WTC11 (cell line): ENCODE data around the gene ZNF282. TPM values are rescaled to one million over a fixed set of nuclear protein-coding genes. Genes with fewer than 3 reads are reported as not detected.

Experiments
- ATAC-seq: fragments of 200-7000 bp; cut with Tn5 transposase; 2 replicates; pipeline ENCODE4 v1.10.0; 2021; ENCODE audit warnings: mild to moderate bottlenecking, moderate library complexity
- CTCF ChIA-PET: fragments of 300-600 bp; sonication (Branson Sonifier 250); formaldehyde crosslinking; loops from one replicate; lab custom pipeline; 2021; ENCODE audit warnings: antibody characterized with exemption; lab: Charles Lee
- POLR2A ChIA-PET: fragments of 350-600 bp; sonication (Branson Sonifier 250); formaldehyde crosslinking; loops from one replicate; lab custom pipeline; 2021; ENCODE audit warnings: antibody characterized with exemption; lab: Charles Lee
- DNase-seq: peaks from one replicate; pipeline ENCODE4 v3.0.0; 2021; ENCODE audit warnings: low spot score
- H3K27ac Mint-ChIP-seq: 2 replicates; pipeline ENCODE4 v1.8.0; 2021; ENCODE audit warnings: mixed read lengths
- H3K27me3 Mint-ChIP-seq: 2 replicates; pipeline ENCODE4 v1.8.0; 2021; ENCODE audit warnings: low read depth, mild to moderate bottlenecking, moderate library complexity, mixed read lengths
- H3K36me3 Mint-ChIP-seq: 2 replicates; pipeline ENCODE4 v1.8.0; 2021; ENCODE audit warnings: mixed read lengths
- H3K4me1 Mint-ChIP-seq: 2 replicates; pipeline ENCODE4 v1.8.0; 2022; ENCODE audit warnings: mixed read lengths
- H3K4me3 Mint-ChIP-seq: 2 replicates; pipeline ENCODE4 v1.8.0; 2021; ENCODE audit warnings: mild to moderate bottlenecking, moderate library complexity, mixed read lengths
- H3K9me3 Mint-ChIP-seq: 2 replicates; pipeline ENCODE4 v1.8.0; 2021; ENCODE audit warnings: mixed read lengths
- ESRRA ChIP-seq: sonication (generic); formaldehyde crosslinking; IDR thresholded peaks from 2 replicates; pipeline ENCODE4 v1.8.1; 2022; ENCODE audit warnings: mild to moderate bottlenecking, missing genetic modification reagents, borderline replicate concordance
- ZNF121 ChIP-seq: sonication (generic); formaldehyde crosslinking; IDR thresholded peaks from 2 replicates; pipeline ENCODE4 v1.8.0; 2023; ENCODE audit warnings: missing genetic modification reagents
- ZNF232 ChIP-seq: sonication (generic); formaldehyde crosslinking; IDR thresholded peaks from 2 replicates; pipeline ENCODE4 v1.8.0; 2022; ENCODE audit warnings: mild to moderate bottlenecking, missing genetic modification reagents
- ZNF416 ChIP-seq: fragments of 250-450 bp; sonication (Bioruptor Pico); IDR thresholded peaks from 2 replicates; pipeline ENCODE4 v1.9.0; 2021; ENCODE audit warnings: mild to moderate bottlenecking, inconsistent platforms
- ZNF423 ChIP-seq: fragments of 250-450 bp; sonication (Bioruptor Pico); IDR thresholded peaks from 2 replicates; pipeline ENCODE4 v2.1.2; 2022; ENCODE audit warnings: mild to moderate bottlenecking, moderate library complexity
- total RNA-seq: library from RNA; stranded (reverse); gene quantifications from 3 replicates; pipeline ENCODE4 v1.2.3, GENCODE V29; 2021
- TF ChIP-seq, protein P1 (sequence below): sonication (generic); formaldehyde crosslinking; IDR thresholded peaks from 2 replicates; pipeline ENCODE4 v1.8.0; 2023; ENCODE audit warnings: mild to moderate bottlenecking, missing genetic modification reagents
- TF ChIP-seq, protein P2 (sequence below): fragments of 250-450 bp; sonication (Bioruptor Pico); conservative IDR thresholded peaks from 2 replicates; pipeline ENCODE4 v1.9.0; 2021; ENCODE audit warnings: mild to moderate bottlenecking
- TF ChIP-seq, protein P3 (sequence below): sonication (generic); formaldehyde crosslinking; IDR thresholded peaks from 2 replicates; pipeline ENCODE4 v1.8.0; 2022; ENCODE audit warnings: mild to moderate bottlenecking, missing genetic modification reagents
- TF ChIP-seq, protein P4 (sequence below): sonication (generic); formaldehyde crosslinking; IDR thresholded peaks from 2 replicates; pipeline ENCODE4 v1.8.1; 2023; ENCODE audit warnings: mild to moderate bottlenecking, moderate library complexity, missing genetic modification reagents
- TF ChIP-seq, protein P5 (sequence below): fragments of 250-450 bp; sonication (Bioruptor Pico); IDR thresholded peaks from 2 replicates; pipeline ENCODE4 v1.9.0; 2021; ENCODE audit warnings: mild to moderate bottlenecking, borderline replicate concordance
- TF ChIP-seq, protein P6 (sequence below): sonication (generic); formaldehyde crosslinking; IDR thresholded peaks from 2 replicates; pipeline ENCODE4 v1.8.0; 2022; ENCODE audit warnings: mild to moderate bottlenecking, missing genetic modification reagents
- TF ChIP-seq, protein P7 (sequence below): sonication (generic); formaldehyde crosslinking; IDR thresholded peaks from 2 replicates; pipeline ENCODE4 v1.8.0; 2023; ENCODE audit warnings: missing genetic modification reagents
- TF ChIP-seq, protein P8 (sequence below): sonication (generic); formaldehyde crosslinking; IDR thresholded peaks from 2 replicates; pipeline ENCODE4 v1.8.0; 2022; ENCODE audit warnings: mild to moderate bottlenecking, missing genetic modification reagents
- TF ChIP-seq, protein P9 (sequence below): sonication (generic); formaldehyde crosslinking; IDR thresholded peaks from 2 replicates; pipeline ENCODE4 v1.8.1; 2022; ENCODE audit warnings: mild to moderate bottlenecking, missing genetic modification reagents, moderate library complexity, borderline replicate concordance

The ZNF282 gene
- total RNA-seq, 1 experiment from 2014 or later = 38.5 TPM

DNA sequence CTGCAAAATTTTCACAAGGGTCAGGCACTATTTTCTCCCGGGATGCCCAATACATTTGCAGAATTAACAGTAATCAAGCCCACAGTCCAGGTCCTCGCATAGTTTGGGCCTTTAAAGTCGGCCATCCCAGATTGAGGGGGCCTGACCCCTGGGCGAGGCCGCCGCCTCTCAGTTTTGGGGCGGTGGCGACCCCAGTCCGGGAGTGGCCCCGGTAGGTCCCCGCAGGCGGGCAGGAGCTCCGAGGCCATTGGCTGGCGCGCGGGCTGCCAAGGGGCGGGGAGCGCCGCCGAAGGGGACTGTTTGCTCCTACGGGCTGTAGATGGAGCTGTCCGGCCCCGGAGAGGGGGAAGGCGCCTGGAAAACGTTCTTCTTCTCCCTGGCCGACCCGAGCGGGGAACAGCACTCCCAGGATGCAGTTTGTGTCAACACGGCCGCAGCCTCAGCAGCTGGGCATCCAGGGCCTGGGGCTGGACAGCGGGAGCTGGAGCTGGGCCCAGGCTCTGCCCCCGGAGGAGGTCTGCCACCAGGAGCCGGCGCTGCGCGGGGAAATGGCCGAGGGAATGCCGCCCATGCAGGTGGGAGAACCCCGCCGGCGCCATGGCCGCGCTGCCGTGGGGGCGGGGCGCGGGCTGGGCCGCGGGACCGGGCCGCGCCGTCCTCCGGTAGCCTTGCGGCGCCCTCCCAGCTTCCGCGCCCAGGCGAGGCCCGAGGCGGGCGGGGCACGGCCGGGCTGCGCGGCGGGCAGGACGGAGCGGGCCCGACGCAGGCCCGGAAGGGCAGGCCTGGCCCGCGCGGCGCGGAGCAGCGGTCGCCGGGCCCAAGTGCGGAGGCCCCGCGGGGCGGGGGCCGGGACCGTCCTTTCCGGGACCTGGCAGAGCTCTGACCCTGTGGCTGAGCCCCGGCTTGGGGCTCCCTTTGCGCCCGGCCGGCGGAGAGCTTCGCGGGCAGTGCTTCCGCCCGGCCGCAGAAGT is at the start of gene ZNF282 (continued):
- TF ChIP-seq, protein P1, sequence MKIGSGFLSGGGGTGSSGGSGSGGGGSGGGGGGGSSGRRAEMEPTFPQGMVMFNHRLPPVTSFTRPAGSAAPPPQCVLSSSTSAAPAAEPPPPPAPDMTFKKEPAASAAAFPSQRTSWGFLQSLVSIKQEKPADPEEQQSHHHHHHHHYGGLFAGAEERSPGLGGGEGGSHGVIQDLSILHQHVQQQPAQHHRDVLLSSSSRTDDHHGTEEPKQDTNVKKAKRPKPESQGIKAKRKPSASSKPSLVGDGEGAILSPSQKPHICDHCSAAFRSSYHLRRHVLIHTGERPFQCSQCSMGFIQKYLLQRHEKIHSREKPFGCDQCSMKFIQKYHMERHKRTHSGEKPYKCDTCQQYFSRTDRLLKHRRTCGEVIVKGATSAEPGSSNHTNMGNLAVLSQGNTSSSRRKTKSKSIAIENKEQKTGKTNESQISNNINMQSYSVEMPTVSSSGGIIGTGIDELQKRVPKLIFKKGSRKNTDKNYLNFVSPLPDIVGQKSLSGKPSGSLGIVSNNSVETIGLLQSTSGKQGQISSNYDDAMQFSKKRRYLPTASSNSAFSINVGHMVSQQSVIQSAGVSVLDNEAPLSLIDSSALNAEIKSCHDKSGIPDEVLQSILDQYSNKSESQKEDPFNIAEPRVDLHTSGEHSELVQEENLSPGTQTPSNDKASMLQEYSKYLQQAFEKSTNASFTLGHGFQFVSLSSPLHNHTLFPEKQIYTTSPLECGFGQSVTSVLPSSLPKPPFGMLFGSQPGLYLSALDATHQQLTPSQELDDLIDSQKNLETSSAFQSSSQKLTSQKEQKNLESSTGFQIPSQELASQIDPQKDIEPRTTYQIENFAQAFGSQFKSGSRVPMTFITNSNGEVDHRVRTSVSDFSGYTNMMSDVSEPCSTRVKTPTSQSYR (CRISPR knock-in tag) = 0 out of 2 replicates have a peak, but pooled peaks have one; percentile 39
- TF ChIP-seq, protein P2, sequence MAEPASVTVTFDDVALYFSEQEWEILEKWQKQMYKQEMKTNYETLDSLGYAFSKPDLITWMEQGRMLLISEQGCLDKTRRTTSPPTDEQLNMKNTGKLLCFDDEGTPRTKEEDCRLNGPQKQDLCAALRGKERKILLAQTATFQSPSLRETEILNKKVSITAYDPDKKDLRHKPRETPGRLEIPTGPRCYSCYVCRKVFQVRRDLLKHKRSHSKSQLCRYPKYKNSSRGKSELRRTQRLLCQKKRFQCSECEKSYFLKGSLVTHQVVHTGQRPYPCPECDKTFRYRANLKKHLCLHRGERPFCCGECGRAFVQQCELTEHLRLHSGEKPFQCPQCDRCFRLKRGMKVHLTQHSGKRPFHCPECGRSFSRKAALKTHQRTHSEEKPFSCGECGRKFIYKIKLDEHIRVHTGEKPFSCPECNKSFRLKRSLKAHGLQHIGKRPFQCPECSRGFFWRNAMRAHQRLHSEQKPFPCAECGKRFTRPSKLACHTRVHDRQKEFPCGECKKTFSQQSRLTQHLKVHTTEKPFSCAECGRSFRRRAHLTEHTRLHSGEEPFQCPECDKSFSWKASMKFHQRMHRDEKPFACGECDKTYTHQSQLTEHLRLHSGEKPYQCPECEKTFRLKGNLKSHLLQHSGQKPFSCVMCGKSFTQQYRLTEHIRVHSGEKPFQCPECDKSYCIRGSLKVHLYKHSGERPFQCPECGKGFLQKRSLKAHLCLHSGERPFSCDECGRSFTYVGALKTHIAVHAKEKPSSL = no peak
- TF ChIP-seq, protein P3, sequence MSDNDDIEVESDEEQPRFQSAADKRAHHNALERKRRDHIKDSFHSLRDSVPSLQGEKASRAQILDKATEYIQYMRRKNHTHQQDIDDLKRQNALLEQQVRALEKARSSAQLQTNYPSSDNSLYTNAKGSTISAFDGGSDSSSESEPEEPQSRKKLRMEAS (CRISPR knock-in tag) = peak; percentile 74

DNA sequence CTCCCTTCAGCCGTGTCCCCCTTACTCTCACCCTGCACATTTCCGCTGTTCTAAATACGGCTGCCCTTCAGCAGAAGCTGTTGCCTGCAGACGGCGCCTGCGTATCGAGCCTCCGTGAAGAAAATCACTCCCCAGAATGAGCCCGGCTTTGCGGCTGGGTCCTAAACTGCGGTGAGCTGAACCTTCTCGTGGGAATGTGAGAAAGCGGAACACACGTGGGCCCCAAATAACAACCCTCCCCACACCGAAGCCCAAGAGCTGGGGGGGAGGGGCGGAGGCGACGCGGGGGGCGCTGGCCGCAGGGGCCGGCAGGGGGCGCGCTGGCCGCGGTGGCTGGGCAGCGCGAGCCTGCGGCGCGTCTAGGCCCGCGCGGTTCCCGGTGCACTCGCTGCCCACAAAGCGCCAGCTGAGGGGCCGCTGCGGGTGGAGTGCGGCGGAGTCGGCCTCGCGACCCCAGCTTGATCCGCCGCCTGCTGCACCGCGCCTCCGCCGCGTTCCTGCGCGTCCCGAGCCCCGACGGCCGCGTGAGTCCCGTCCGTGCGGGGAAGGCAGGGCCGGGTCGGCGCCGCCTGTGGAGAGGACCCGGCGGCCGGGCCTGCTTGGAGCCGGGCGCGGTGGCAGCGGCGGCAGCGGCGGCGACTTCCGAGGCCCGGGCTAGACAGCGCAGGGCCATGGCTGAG is 48.1 kb upstream of the ZNF282 start, which contains the start of gene ZNF398:
TSS of gene ZNF398 (plus strand) at position 382 of the 680 bp plus-strand sequence. CDS start at position 672, 290 bp downstream.
- peaks cover 10% of the 10 kb centered on the region for H3K36me3 Mint-ChIP-seq
- CTCF ChIA-PET = interaction anchor here (0.7 to 4.4 kb wide), 21 partner anchors 10 to 210 kb away, joined by 3 to 40 read pairs (median 3); partner anchors contain the start of genes ZNF282, ZNF425 and ZNF783
- ATAC-seq = peak; percentile 34
- peak within 1 kb of the TSS; percentile 99 for H3K27ac Mint-ChIP-seq
- peak within 1 kb of the TSS; percentile 91 for H3K4me3 Mint-ChIP-seq
- H3K4me1 Mint-ChIP-seq = peaks cover 62% of the 10 kb centered on the region
- no peaks in the 10 kb centered on the region for H3K9me3 Mint-ChIP-seq
- no peaks in the 10 kb centered on the region for H3K27me3 Mint-ChIP-seq
- peak; percentile 65 for DNase-seq
- POLR2A ChIA-PET = interaction anchor here (0.6 to 4.3 kb wide), 7 partner anchors 10 to 82 kb away, joined by 3 to 35 read pairs (median 5); partner anchors contain the start of genes ZNF282 and ZNF425
- TF ChIP-seq ZNF423 (CRISPR knock-in tag) = no peak
- TF ChIP-seq, protein P4, sequence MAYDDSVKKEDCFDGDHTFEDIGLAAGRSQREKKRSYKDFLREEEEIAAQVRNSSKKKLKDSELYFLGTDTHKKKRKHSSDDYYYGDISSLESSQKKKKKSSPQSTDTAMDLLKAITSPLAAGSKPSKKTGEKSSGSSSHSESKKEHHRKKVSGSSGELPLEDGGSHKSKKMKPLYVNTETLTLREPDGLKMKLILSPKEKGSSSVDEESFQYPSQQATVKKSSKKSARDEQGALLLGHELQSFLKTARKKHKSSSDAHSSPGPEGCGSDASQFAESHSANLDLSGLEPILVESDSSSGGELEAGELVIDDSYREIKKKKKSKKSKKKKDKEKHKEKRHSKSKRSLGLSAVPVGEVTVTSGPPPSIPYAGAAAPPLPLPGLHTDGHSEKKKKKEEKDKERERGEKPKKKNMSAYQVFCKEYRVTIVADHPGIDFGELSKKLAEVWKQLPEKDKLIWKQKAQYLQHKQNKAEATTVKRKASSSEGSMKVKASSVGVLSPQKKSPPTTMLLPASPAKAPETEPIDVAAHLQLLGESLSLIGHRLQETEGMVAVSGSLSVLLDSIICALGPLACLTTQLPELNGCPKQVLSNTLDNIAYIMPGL (CRISPR knock-in tag) = peak; percentile 80; the same call in 1 of the 2 replicates
- TF ChIP-seq, protein P5, sequence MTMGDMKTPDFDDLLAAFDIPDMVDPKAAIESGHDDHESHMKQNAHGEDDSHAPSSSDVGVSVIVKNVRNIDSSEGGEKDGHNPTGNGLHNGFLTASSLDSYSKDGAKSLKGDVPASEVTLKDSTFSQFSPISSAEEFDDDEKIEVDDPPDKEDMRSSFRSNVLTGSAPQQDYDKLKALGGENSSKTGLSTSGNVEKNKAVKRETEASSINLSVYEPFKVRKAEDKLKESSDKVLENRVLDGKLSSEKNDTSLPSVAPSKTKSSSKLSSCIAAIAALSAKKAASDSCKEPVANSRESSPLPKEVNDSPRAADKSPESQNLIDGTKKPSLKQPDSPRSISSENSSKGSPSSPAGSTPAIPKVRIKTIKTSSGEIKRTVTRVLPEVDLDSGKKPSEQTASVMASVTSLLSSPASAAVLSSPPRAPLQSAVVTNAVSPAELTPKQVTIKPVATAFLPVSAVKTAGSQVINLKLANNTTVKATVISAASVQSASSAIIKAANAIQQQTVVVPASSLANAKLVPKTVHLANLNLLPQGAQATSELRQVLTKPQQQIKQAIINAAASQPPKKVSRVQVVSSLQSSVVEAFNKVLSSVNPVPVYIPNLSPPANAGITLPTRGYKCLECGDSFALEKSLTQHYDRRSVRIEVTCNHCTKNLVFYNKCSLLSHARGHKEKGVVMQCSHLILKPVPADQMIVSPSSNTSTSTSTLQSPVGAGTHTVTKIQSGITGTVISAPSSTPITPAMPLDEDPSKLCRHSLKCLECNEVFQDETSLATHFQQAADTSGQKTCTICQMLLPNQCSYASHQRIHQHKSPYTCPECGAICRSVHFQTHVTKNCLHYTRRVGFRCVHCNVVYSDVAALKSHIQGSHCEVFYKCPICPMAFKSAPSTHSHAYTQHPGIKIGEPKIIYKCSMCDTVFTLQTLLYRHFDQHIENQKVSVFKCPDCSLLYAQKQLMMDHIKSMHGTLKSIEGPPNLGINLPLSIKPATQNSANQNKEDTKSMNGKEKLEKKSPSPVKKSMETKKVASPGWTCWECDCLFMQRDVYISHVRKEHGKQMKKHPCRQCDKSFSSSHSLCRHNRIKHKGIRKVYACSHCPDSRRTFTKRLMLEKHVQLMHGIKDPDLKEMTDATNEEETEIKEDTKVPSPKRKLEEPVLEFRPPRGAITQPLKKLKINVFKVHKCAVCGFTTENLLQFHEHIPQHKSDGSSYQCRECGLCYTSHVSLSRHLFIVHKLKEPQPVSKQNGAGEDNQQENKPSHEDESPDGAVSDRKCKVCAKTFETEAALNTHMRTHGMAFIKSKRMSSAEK (CRISPR knock-in tag) = peak; percentile 78; the same call in 1 of the 2 replicates
- TF ChIP-seq ZNF232 (CRISPR knock-in tag) = no peak; the same call in 1 of the 2 replicates
- peak; percentile 85; the same call in 1 of the 2 replicates for TF ChIP-seq ESRRA (CRISPR knock-in tag)
- TF ChIP-seq ZNF416 (CRISPR knock-in tag) = 0 out of 2 replicates have a peak, but pooled peaks have one; percentile 72
- TF ChIP-seq, protein P6, sequence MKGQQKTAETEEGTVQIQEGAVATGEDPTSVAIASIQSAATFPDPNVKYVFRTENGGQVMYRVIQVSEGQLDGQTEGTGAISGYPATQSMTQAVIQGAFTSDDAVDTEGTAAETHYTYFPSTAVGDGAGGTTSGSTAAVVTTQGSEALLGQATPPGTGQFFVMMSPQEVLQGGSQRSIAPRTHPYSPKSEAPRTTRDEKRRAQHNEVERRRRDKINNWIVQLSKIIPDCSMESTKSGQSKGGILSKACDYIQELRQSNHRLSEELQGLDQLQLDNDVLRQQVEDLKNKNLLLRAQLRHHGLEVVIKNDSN (CRISPR knock-in tag) = no peak
- TF ChIP-seq, protein P7, sequence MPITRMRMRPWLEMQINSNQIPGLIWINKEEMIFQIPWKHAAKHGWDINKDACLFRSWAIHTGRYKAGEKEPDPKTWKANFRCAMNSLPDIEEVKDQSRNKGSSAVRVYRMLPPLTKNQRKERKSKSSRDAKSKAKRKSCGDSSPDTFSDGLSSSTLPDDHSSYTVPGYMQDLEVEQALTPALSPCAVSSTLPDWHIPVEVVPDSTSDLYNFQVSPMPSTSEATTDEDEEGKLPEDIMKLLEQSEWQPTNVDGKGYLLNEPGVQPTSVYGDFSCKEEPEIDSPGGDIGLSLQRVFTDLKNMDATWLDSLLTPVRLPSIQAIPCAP = 0 out of 2 replicates have a peak, but pooled peaks have one; percentile 16
- TF ChIP-seq, protein P8, sequence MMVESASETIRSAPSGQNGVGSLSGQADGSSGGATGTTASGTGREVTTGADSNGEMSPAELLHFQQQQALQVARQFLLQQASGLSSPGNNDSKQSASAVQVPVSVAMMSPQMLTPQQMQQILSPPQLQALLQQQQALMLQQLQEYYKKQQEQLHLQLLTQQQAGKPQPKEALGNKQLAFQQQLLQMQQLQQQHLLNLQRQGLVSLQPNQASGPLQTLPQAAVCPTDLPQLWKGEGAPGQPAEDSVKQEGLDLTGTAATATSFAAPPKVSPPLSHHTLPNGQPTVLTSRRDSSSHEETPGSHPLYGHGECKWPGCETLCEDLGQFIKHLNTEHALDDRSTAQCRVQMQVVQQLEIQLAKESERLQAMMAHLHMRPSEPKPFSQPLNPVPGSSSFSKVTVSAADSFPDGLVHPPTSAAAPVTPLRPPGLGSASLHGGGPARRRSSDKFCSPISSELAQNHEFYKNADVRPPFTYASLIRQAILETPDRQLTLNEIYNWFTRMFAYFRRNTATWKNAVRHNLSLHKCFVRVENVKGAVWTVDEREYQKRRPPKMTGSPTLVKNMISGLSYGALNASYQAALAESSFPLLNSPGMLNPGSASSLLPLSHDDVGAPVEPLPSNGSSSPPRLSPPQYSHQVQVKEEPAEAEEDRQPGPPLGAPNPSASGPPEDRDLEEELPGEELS = peak; percentile 69; the same call in 1 of the 2 replicates
- TF ChIP-seq, protein P9, sequence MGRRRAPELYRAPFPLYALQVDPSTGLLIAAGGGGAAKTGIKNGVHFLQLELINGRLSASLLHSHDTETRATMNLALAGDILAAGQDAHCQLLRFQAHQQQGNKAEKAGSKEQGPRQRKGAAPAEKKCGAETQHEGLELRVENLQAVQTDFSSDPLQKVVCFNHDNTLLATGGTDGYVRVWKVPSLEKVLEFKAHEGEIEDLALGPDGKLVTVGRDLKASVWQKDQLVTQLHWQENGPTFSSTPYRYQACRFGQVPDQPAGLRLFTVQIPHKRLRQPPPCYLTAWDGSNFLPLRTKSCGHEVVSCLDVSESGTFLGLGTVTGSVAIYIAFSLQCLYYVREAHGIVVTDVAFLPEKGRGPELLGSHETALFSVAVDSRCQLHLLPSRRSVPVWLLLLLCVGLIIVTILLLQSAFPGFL = no peak
- TF ChIP-seq ZNF121 (CRISPR knock-in tag) = peak; percentile 55; the same call in 1 of the 2 replicates
